H9 (cell line): Measurements from ENCODE around the gene AKAP12. TPM values are rescaled to one million over a fixed set of nuclear protein-coding genes. Genes with fewer than 3 reads are reported as not detected.

Experiments
- DNase-seq: peaks from one replicate; pipeline ENCODE4 v3.0.0-alpha.2; 2017
- H2AFZ ChIP-seq: one replicate; pipeline ENCODE4 v1.6.1; 2013; ENCODE audit warnings: mild to moderate bottlenecking, low read length, control low read depth, moderate library complexity
- H2AK5ac ChIP-seq: 2 replicates; pipeline ENCODE4 v1.6.1; 2013; ENCODE audit warnings: low read length, control low read depth, mixed read lengths; ENCODE audit not compliant: insufficient read length
- H2BK120ac ChIP-seq: one replicate; pipeline ENCODE4 v1.6.1; 2013; ENCODE audit warnings: low read depth, mild to moderate bottlenecking, low read length, control low read depth, inconsistent platforms; ENCODE audit not compliant: poor library complexity, severe bottlenecking
- H2BK12ac ChIP-seq: 2 replicates; pipeline ENCODE4 v1.6.1; 2013; ENCODE audit warnings: low read length, control low read depth, mixed read lengths, low read depth; ENCODE audit not compliant: insufficient read length
- H2BK15ac ChIP-seq: 2 replicates; pipeline ENCODE4 v1.6.1; 2013; ENCODE audit warnings: low read depth, low read length, control low read depth
- H2BK20ac ChIP-seq: one replicate; pipeline ENCODE4 v1.6.1; 2013; ENCODE audit warnings: low read depth, mild to moderate bottlenecking, low read length, control low read depth, inconsistent platforms; ENCODE audit not compliant: poor library complexity, severe bottlenecking
- H2BK5ac ChIP-seq: 2 replicates; pipeline ENCODE4 v1.6.1; 2013; ENCODE audit warnings: low read length, control low read depth, mixed read lengths; ENCODE audit not compliant: insufficient read length
- H3K14ac ChIP-seq: 2 replicates; pipeline ENCODE4 v1.6.1; 2013; ENCODE audit warnings: low read length, control low read depth; ENCODE audit not compliant: insufficient read depth
- H3K18ac ChIP-seq: 2 replicates; pipeline ENCODE4 v1.6.1; 2013; ENCODE audit warnings: low read depth, mild to moderate bottlenecking, mixed read lengths, low read length, control low read depth; ENCODE audit not compliant: insufficient read length
- H3K23ac ChIP-seq: 2 replicates; pipeline ENCODE4 v1.6.1; 2013; ENCODE audit warnings: low read length, control low read depth, mixed read lengths, low read depth; ENCODE audit not compliant: insufficient read length
- H3K23me2 ChIP-seq: 2 replicates; pipeline ENCODE4 v1.6.1; 2013; ENCODE audit warnings: low read depth, mild to moderate bottlenecking, mixed read lengths, low read length, control low read depth; ENCODE audit not compliant: insufficient read length, poor library complexity, severe bottlenecking
- H3K27ac ChIP-seq: 2 replicates; pipeline ENCODE4 v1.5.1; 2013; ENCODE audit warnings: low read length, control low read depth, mixed read lengths, low read depth; ENCODE audit not compliant: insufficient read length
- H3K27me3 ChIP-seq: 2 replicates; pipeline ENCODE4 v1.6.1; 2013; ENCODE audit warnings: low read length, control low read depth, inconsistent platforms; ENCODE audit not compliant: insufficient read depth
- H3K4ac ChIP-seq: 2 replicates; pipeline ENCODE4 v1.6.1; 2013; ENCODE audit warnings: low read depth, mild to moderate bottlenecking, control low read depth, inconsistent platforms, low read length, moderate library complexity
- H3K4me1 ChIP-seq: 2 replicates; pipeline ENCODE4 v1.6.1; 2013; ENCODE audit warnings: low read length, control low read depth, inconsistent platforms; ENCODE audit not compliant: insufficient read depth
- H3K4me2 ChIP-seq: 2 replicates; pipeline ENCODE4 v1.6.1; 2013; ENCODE audit warnings: low read length, control low read depth, mixed read lengths; ENCODE audit not compliant: insufficient read length, insufficient read depth
- H3K56ac ChIP-seq: 2 replicates; pipeline ENCODE4 v1.6.1; 2013; ENCODE audit warnings: low read depth, mild to moderate bottlenecking, mixed read lengths, low read length, control low read depth; ENCODE audit not compliant: insufficient read length
- H3K79me1 ChIP-seq: 2 replicates; pipeline ENCODE4 v1.6.1; 2013; ENCODE audit warnings: low read depth, mild to moderate bottlenecking, moderate library complexity, low read length, control low read depth, inconsistent platforms; ENCODE audit not compliant: insufficient read depth, poor library complexity, severe bottlenecking
- H3K79me2 ChIP-seq: 2 replicates; pipeline ENCODE4 v1.6.1; 2013; ENCODE audit warnings: low read length, control low read depth, inconsistent platforms; ENCODE audit not compliant: insufficient read depth
- H3K9ac ChIP-seq: 2 replicates; pipeline ENCODE4 v1.6.1; 2013; ENCODE audit warnings: low read length, control low read depth, mixed read lengths; ENCODE audit not compliant: insufficient read length; ENCODE audit errors: extremely low read depth
- H3K9me3 ChIP-seq: one replicate; pipeline ENCODE4 v1.6.1; 2013; ENCODE audit warnings: low read depth, low read length, inconsistent platforms; ENCODE audit not compliant: control insufficient read depth
- H3T11ph ChIP-seq: one replicate; pipeline ENCODE4 v1.6.1; 2013; ENCODE audit warnings: mild to moderate bottlenecking, low read length, control low read depth, inconsistent platforms
- H4K20me1 ChIP-seq: one replicate; pipeline ENCODE4 v1.6.1; 2013; ENCODE audit not compliant: control insufficient read depth, insufficient read length, insufficient read depth
- H4K5ac ChIP-seq: 2 replicates; pipeline ENCODE4 v1.6.1; 2013; ENCODE audit warnings: low read depth, mild to moderate bottlenecking, mixed read lengths, low read length, control low read depth; ENCODE audit not compliant: insufficient read length
- H4K8ac ChIP-seq: replicated peaks from 2 replicates; pipeline ENCODE4 v1.6.1; 2013; ENCODE audit warnings: low read length, control low read depth, mixed read lengths, low read depth; ENCODE audit not compliant: insufficient read length
- H4K91ac ChIP-seq: 2 replicates; pipeline ENCODE4 v1.6.1; 2013; ENCODE audit warnings: low read depth, mild to moderate bottlenecking, moderate library complexity, mixed read lengths, low read length, control low read depth; ENCODE audit not compliant: insufficient read length
- H3K27ac Mint-ChIP-seq, 3 experiments: 2 replicates in 2 of 3; 3 replicates in 1 of 3; pipeline ENCODE4 v1.8.0; 2020 to 2021; ENCODE audit warnings: mixed read lengths in 3 of 3, mild to moderate bottlenecking in 1 of 3, moderate library complexity in 1 of 3
- H3K27me3 Mint-ChIP-seq: 2 replicates; pipeline ENCODE4 v1.8.0; 2021; ENCODE audit warnings: low read depth, mild to moderate bottlenecking, moderate library complexity, mixed read lengths
- H3K36me3 Mint-ChIP-seq, 3 experiments: 2 replicates in 2 of 3; 3 replicates in 1 of 3; pipeline ENCODE4 v1.8.0; 2020 to 2021; ENCODE audit warnings: low read depth in 3 of 3, mixed read lengths in 3 of 3; ENCODE audit not compliant: insufficient read depth in 1 of 3
- H3K4me1 Mint-ChIP-seq, 2 experiments: 2 replicates each; pipeline ENCODE4 v1.8.0; 2020; ENCODE audit warnings: mixed read lengths in 2 of 2
- H3K4me3 Mint-ChIP-seq, 2 experiments: 2 replicates in 1 of 2; 3 replicates in 1 of 2; pipeline ENCODE4 v1.8.0; 2020 to 2021; ENCODE audit warnings: mild to moderate bottlenecking in 2 of 2, mixed read lengths in 2 of 2, moderate library complexity in 1 of 2
- H3K9me3 Mint-ChIP-seq, 2 experiments: 2 replicates in 1 of 2; 3 replicates in 1 of 2; pipeline ENCODE4 v1.8.0; 2020; ENCODE audit warnings: mild to moderate bottlenecking in 2 of 2, mixed read lengths in 2 of 2, moderate library complexity in 1 of 2
- CTCF ChIP-seq: fragments of 200-600 bp; sonication (generic); conservative IDR thresholded peaks from 3 replicates; pipeline ENCODE4 v1.8.0; 2021; ENCODE audit warnings: antibody characterized with exemption, mild to moderate bottlenecking
- WGBS: extraction: QIAGEN DNeasy Blood & Tissue Kit; methylation state at CpG from one replicate; pipeline ENCODE4 v1.1.7; 2013; ENCODE audit warnings: missing lambda C conversion rate, low lambda C conversion rate, mixed read lengths; ENCODE audit not compliant: insufficient read length; ENCODE audit errors: extremely low coverage; 5-methylcytosine and 5-hydroxymethylcytosine counted together
- total RNA-seq: library from RNA; stranded (reverse); gene quantifications from 2 replicates; pipeline ENCODE4 v1.2.1, GENCODE V29; 2021

The AKAP12 gene
- total RNA-seq, 1 experiment from 2014 or later = 52.3 TPM

- Histone ChIP-seq H2AK5ac (no peak overlapping the region), H3K4me2 (no peak overlapping the region), H3K79me2 (no peaks in the 10 kb centered on the region), H3K23ac (no peak overlapping the region), H3K23me2 (no peaks in the 10 kb centered on the region), H2AFZ (no peak overlapping the region), H2BK120ac (no peak overlapping the region), H3K9me3 (no peaks in the 10 kb centered on the region), H3K4ac (no peak overlapping the region), H3K14ac (no peak overlapping the region), H3K27ac (no peak overlapping the region), H2BK20ac (no peak overlapping the region), H4K91ac (no peak overlapping the region), H3K4me1 (no peaks in the 10 kb centered on the region), H2BK15ac (no peak overlapping the region), H3K27me3 (no peaks in the 10 kb centered on the region), H3K56ac (no peak overlapping the region), H4K5ac (no peak overlapping the region), H3T11ph (no peak overlapping the region), H3K79me1 (no peaks in the 10 kb centered on the region), H3K9ac (no peak overlapping the region), H3K18ac (no peak overlapping the region), H4K8ac (no peak overlapping the region), H4K20me1 (no peaks in the 10 kb centered on the region), H2BK5ac (no peak overlapping the region), H2BK12ac (no peak overlapping the region)
- H3K36me3 Mint-ChIP-seq = peaks cover 7 to 28% (median 19%) of the 10 kb centered on the region in 3 experiments; a peak in 5 of 7 replicates
- no CpG with 5 or more reads among the region's 20 CpGs for WGBS
- H3K27ac Mint-ChIP-seq = no peak overlapping the region
- no peak for TF ChIP-seq CTCF
- H3K27me3 Mint-ChIP-seq = no peaks in the 10 kb centered on the region
- no peaks in the 10 kb centered on the region for H3K4me1 Mint-ChIP-seq
- no peaks in the 10 kb centered on the region for H3K9me3 Mint-ChIP-seq
- H3K4me3 Mint-ChIP-seq = no peak overlapping the region
- DNase-seq = no peak
These were observed 110.8 kb downstream of the AKAP12 start for GRCh38 chr6:151350442-151351145.
